Trophoblast cell (in vitro differentiated cells and primary cell): ENCODE data around the gene TSPAN5.

ENCODE experiments used
- DNase-seq, 2 donors: peaks; one replicate each; pipeline ENCODE4 v3.0.0-alpha.2; 2016
- H2AFZ ChIP-seq: 2 replicates; pipeline ENCODE4 v1.6.1; 2013; ENCODE audit warnings: low read length, moderate library complexity, mild to moderate bottlenecking; ENCODE audit not compliant: insufficient read depth, poor library complexity
- H2AK5ac ChIP-seq: 2 replicates; pipeline ENCODE4 v1.6.1; 2013; ENCODE audit warnings: mild to moderate bottlenecking, low read length
- H2BK120ac ChIP-seq: 2 replicates; pipeline ENCODE4 v1.6.1; 2013; ENCODE audit warnings: low read length, mild to moderate bottlenecking, moderate library complexity; ENCODE audit not compliant: insufficient read depth, poor library complexity
- H2BK12ac ChIP-seq: 2 replicates; pipeline ENCODE4 v1.6.1; 2013; ENCODE audit warnings: mild to moderate bottlenecking, low read length, moderate library complexity
- H2BK5ac ChIP-seq: 2 replicates; pipeline ENCODE4 v1.6.1; 2013; ENCODE audit warnings: low read length, low read depth, moderate library complexity, mild to moderate bottlenecking; ENCODE audit not compliant: poor library complexity
- H3K14ac ChIP-seq: 2 replicates; pipeline ENCODE4 v1.6.1; 2013; ENCODE audit warnings: mild to moderate bottlenecking, low read length
- H3K18ac ChIP-seq: 2 replicates; pipeline ENCODE4 v1.6.1; 2013; ENCODE audit warnings: mild to moderate bottlenecking, low read length
- H3K23ac ChIP-seq: 2 replicates; pipeline ENCODE4 v1.6.1; 2013; ENCODE audit warnings: low read length
- H3K27ac ChIP-seq: 2 replicates; pipeline ENCODE4 v1.5.1; 2013; ENCODE audit warnings: low read depth, mild to moderate bottlenecking, inconsistent platforms, low read length, moderate library complexity
- H3K27me3 ChIP-seq: 2 replicates; pipeline ENCODE4 v1.6.1; 2013; ENCODE audit warnings: inconsistent platforms, mild to moderate bottlenecking, low read length, moderate library complexity; ENCODE audit not compliant: insufficient read depth
- H3K36me3 ChIP-seq, 2 experiments: 1 replicate in 1 of 2; 2 replicates in 1 of 2; pipeline ENCODE4 v1.6.1; 2013; ENCODE audit warnings: low read length in 2 of 2, mild to moderate bottlenecking in 2 of 2, moderate library complexity in 1 of 2; ENCODE audit not compliant: insufficient read depth in 2 of 2, control insufficient read depth in 1 of 2
- H3K4ac ChIP-seq: 2 replicates; pipeline ENCODE4 v1.6.1; 2013; ENCODE audit warnings: low read depth, mild to moderate bottlenecking, low read length, moderate library complexity
- H3K4me1 ChIP-seq, 2 experiments: 1 replicate in 1 of 2; 2 replicates in 1 of 2; pipeline ENCODE4 v1.6.1; 2013; ENCODE audit warnings: low read length in 2 of 2, mild to moderate bottlenecking in 2 of 2, moderate library complexity in 1 of 2; ENCODE audit not compliant: insufficient read depth in 2 of 2, control insufficient read depth in 1 of 2
- H3K4me2 ChIP-seq: 2 replicates; pipeline ENCODE4 v1.6.1; 2013; ENCODE audit warnings: inconsistent platforms, mild to moderate bottlenecking, low read length, moderate library complexity
- H3K4me3 ChIP-seq: 2 replicates; pipeline ENCODE4 v1.5.1; 2013; ENCODE audit warnings: mild to moderate bottlenecking, low read depth, low read length, inconsistent platforms
- H3K79me1 ChIP-seq: one replicate; pipeline ENCODE4 v1.6.1; 2013; ENCODE audit warnings: low read length
- H3K79me2 ChIP-seq: 2 replicates; pipeline ENCODE4 v1.6.1; 2013; ENCODE audit warnings: low read length, mild to moderate bottlenecking; ENCODE audit not compliant: control insufficient read depth, insufficient read depth, poor library complexity
- H3K9ac ChIP-seq: 2 replicates; pipeline ENCODE4 v1.6.1; 2013; ENCODE audit warnings: mild to moderate bottlenecking, low read length
- H3K9me3 ChIP-seq: 2 replicates; pipeline ENCODE4 v1.6.1; 2013; ENCODE audit warnings: low read depth, mild to moderate bottlenecking, control low read depth, inconsistent platforms, low read length; ENCODE audit not compliant: insufficient read depth
- H4K12ac ChIP-seq: 2 replicates; pipeline ENCODE4 v1.6.1; 2013; ENCODE audit warnings: low read depth, mild to moderate bottlenecking, low read length, moderate library complexity
- H4K8ac ChIP-seq: 2 replicates; pipeline ENCODE4 v1.6.1; 2013; ENCODE audit warnings: low read depth, mild to moderate bottlenecking, low read length, moderate library complexity
- H4K91ac ChIP-seq: one replicate; pipeline ENCODE4 v1.6.1; 2013; ENCODE audit warnings: low read depth, mild to moderate bottlenecking, low read length, moderate library complexity
- WGBS: extraction: QIAGEN DNeasy Blood & Tissue Kit; methylation state at CpG from one replicate; pipeline ENCODE4 v1.1.7; 2013; ENCODE audit warnings: missing lambda C conversion rate; ENCODE audit not compliant: insufficient read length, insufficient coverage; ENCODE audit errors: extremely low coverage; 5-methylcytosine and 5-hydroxymethylcytosine counted together

The TSPAN5 gene

GRCh38 chr4:98624642-98625041 is 33.8 kb downstream of the TSPAN5 start:
- H3K79me2 ChIP-seq: no peaks in the 10 kb centered on the region
- H3K4me1 ChIP-seq: peaks cover 5 to 6% of the 10 kb centered on the region in 2 experiments
- H3K4ac ChIP-seq: no peak overlapping the region
- no peak overlapping the region for H2AK5ac ChIP-seq
- H3K14ac ChIP-seq: no peak overlapping the region
- H2BK5ac ChIP-seq: no peak overlapping the region
- no peaks in the 10 kb centered on the region for H3K79me1 ChIP-seq
- H3K27ac ChIP-seq: no peak overlapping the region
- H3K9ac ChIP-seq: no peak overlapping the region
- H4K91ac ChIP-seq: no peak overlapping the region
- H3K23ac ChIP-seq: no peak overlapping the region
- WGBS: no CpG with 5 or more reads among the region's 4 CpGs
- no peak overlapping the region for H2AFZ ChIP-seq
- H4K8ac ChIP-seq: no peak overlapping the region
- no peak overlapping the region for H2BK12ac ChIP-seq
- no peak overlapping the region for H3K4me3 ChIP-seq
- H3K18ac ChIP-seq: no peak overlapping the region
- no peak for DNase-seq
- no peaks in the 10 kb centered on the region for H3K27me3 ChIP-seq
- no peak overlapping the region for H3K4me2 ChIP-seq
- H2BK120ac ChIP-seq: no peak overlapping the region
- H4K12ac ChIP-seq: no peak overlapping the region
- H3K36me3 ChIP-seq: no peaks in the 10 kb centered on the region
- H3K9me3 ChIP-seq: no peaks in the 10 kb centered on the region

DNA sequence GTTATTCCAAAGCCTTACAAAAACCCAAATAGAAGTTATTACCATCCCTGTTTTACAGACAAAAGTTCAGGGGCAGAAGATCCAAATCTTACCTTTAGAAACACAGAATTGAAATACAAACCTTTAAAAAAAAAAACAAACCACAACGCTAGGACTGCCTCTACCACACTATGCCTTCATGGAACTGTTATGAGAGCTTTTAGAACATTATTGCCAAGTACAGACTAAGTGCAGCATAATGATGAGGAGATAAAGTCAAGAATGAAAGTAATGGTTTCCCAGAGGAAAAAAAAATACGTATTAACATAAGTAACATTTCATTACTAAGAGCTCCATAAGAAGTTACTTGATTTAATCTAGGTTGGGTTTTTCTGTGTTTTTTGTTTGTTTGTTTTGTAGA is 34.3 kb downstream of the TSPAN5 start:
- Histone ChIP-seq H4K12ac (no peak overlapping the region), H3K9me3 (no peaks in the 10 kb centered on the region), H3K4ac (no peak overlapping the region), H3K4me1 (peaks cover 5 to 6% of the 10 kb centered on the region in 2 experiments), H2AFZ (no peak overlapping the region), H3K79me2 (no peaks in the 10 kb centered on the region), H4K91ac (no peak overlapping the region), H3K27me3 (no peaks in the 10 kb centered on the region), H3K14ac (no peak overlapping the region), H2BK120ac (no peak overlapping the region), H3K4me2 (no peak overlapping the region), H3K4me3 (no peak overlapping the region), H3K9ac (no peak overlapping the region), H3K23ac (no peak overlapping the region), H4K8ac (no peak overlapping the region), H2BK12ac (no peak overlapping the region), H3K18ac (no peak overlapping the region), H3K36me3 (no peaks in the 10 kb centered on the region), H2AK5ac (no peak overlapping the region), H3K79me1 (no peaks in the 10 kb centered on the region), H3K27ac (no peak overlapping the region), H2BK5ac (no peak overlapping the region)
- DNase-seq: no peak
- WGBS: no CpG with 5 or more reads among the region's 2 CpGs

GRCh38 chr4:98623126-98623802 is 35.1 kb downstream of the TSPAN5 start:
- Histone ChIP-seq H2AFZ (no peak overlapping the region), H3K27me3 (no peaks in the 10 kb centered on the region), H3K79me2 (no peaks in the 10 kb centered on the region), H4K91ac (no peak overlapping the region), H2BK5ac (no peak overlapping the region), H4K8ac (no peak overlapping the region), H3K18ac (no peak overlapping the region), H3K79me1 (no peaks in the 10 kb centered on the region), H3K9me3 (no peaks in the 10 kb centered on the region), H4K12ac (no peak overlapping the region), H3K4ac (no peak overlapping the region), H3K4me1 (peaks cover 5 to 6% of the 10 kb centered on the region in 2 experiments), H3K4me3 (no peak overlapping the region), H3K36me3 (no peaks in the 10 kb centered on the region), H3K23ac (no peak overlapping the region), H2BK120ac (no peak overlapping the region), H3K27ac (no peak overlapping the region), H2BK12ac (no peak overlapping the region), H3K14ac (no peak overlapping the region), H2AK5ac (no peak overlapping the region), H3K4me2 (no peak overlapping the region), H3K9ac (no peak overlapping the region)
- no peak for DNase-seq
- no CpG with 5 or more reads among the region's 3 CpGs for WGBS

DNA sequence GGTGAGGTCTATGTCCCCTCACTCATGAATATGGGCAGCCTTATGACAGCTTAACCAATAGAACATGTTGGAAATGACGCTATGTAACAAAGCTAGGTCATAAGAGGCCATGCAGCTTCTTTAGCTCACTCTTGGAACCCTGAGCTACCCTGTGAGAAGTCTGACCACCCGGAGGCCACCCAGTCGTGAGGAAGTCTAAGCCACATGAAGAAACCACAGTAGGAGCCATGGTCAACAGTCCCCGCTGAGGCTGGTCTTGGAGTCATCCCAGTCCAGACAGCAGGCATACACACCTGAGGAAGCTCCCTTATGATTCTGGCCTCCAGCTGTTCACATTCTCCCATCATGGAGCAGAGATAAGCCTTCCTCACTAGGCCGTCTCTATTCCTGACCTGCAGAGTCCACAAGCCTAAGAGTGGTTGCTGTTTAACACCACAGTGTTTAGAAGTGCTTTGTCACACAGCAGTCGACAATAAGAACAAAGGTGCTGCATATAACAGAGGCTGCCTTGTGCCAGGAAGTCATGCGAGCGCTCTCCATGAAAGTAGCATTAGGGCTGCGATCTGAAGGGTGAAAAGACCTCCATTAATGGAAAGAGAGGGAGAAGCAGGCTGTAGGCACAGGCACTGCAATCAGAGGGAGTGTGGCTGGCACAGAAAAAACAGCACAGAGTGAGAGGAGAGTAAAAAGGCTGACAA is 38.2 kb downstream of the TSPAN5 start:
- Histone ChIP-seq H3K4me3 (no peak overlapping the region), H2BK5ac (no peak overlapping the region)
- WGBS: no CpG with 5 or more reads among the region's 9 CpGs

More for the DNA sequence above, 38.2 kb downstream of the TSPAN5 start:
- Histone ChIP-seq H4K12ac (no peak overlapping the region), H3K4ac (no peak overlapping the region), H3K18ac (no peak overlapping the region), H2AFZ (no peak overlapping the region), H3K36me3 (no peaks in the 10 kb centered on the region), H3K4me1 (no peaks in the 10 kb centered on the region), H4K91ac (no peak overlapping the region), H2AK5ac (no peak overlapping the region), H4K8ac (no peak overlapping the region), H3K9me3 (no peaks in the 10 kb centered on the region), H3K9ac (no peak overlapping the region), H2BK120ac (no peak overlapping the region), H3K79me2 (no peaks in the 10 kb centered on the region), H3K79me1 (no peaks in the 10 kb centered on the region), H3K14ac (no peak overlapping the region), H3K4me2 (no peak overlapping the region), H2BK12ac (no peak overlapping the region), H3K23ac (no peak overlapping the region), H3K27ac (no peak overlapping the region), H3K27me3 (no peaks in the 10 kb centered on the region)
- DNase-seq: no peak
